KMS-11 (cell line): Measurements from ENCODE around the gene RAB3A.

Source experiments
- H2AFZ ChIP-seq: fragments of 200-600 bp; sonication (generic); 2 replicates; pipeline ENCODE4 v1.6.1; 2016; ENCODE audit warnings: antibody characterized with exemption, mixed run types, low read depth
- H3K27ac ChIP-seq: fragments of 200-600 bp; sonication (generic); 2 replicates; pipeline ENCODE4 v1.6.1; 2016; ENCODE audit warnings: mild to moderate bottlenecking, mixed run types
- H3K27me3 ChIP-seq: fragments of 200-600 bp; sonication (generic); 2 replicates; pipeline ENCODE4 v1.6.1; 2017; ENCODE audit warnings: mild to moderate bottlenecking, low read depth, mixed run types, moderate library complexity; ENCODE audit not compliant: insufficient read depth
- H3K36me3 ChIP-seq: fragments of 200-600 bp; sonication (generic); 2 replicates; pipeline ENCODE4 v1.6.1; 2017; ENCODE audit warnings: mild to moderate bottlenecking, mixed run types; ENCODE audit not compliant: insufficient read depth
- H3K4me1 ChIP-seq: fragments of 200-600 bp; sonication (generic); 2 replicates; pipeline ENCODE4 v1.6.1; 2016; ENCODE audit warnings: mild to moderate bottlenecking, low read depth, mixed run types; ENCODE audit not compliant: poor library complexity, severe bottlenecking
- H3K4me2 ChIP-seq: fragments of 200-600 bp; sonication (generic); 2 replicates; pipeline ENCODE4 v1.7.0; 2016; ENCODE audit warnings: mild to moderate bottlenecking, mixed run types
- H3K4me3 ChIP-seq: fragments of 200-600 bp; sonication (generic); IDR thresholded peaks from 2 replicates; pipeline ENCODE4 v1.6.1; 2017; ENCODE audit warnings: low read depth, low read length, mixed read lengths; ENCODE audit not compliant: insufficient read depth
- H3K79me2 ChIP-seq: fragments of 200-600 bp; sonication (generic); 2 replicates; pipeline ENCODE4 v1.6.1; 2016; ENCODE audit warnings: low read depth, mixed run types; ENCODE audit not compliant: insufficient read depth
- H3K9ac ChIP-seq: fragments of 200-600 bp; sonication (generic); 2 replicates; pipeline ENCODE4 v1.6.1; 2016; ENCODE audit warnings: mild to moderate bottlenecking, mixed run types
- H4K20me1 ChIP-seq: fragments of 200-600 bp; sonication (generic); 2 replicates; pipeline ENCODE4 v1.6.1; 2016; ENCODE audit warnings: mild to moderate bottlenecking, mixed run types; ENCODE audit not compliant: insufficient read depth
- CTCF ChIP-seq: fragments of 200-600 bp; sonication (generic); conservative IDR thresholded peaks from 2 replicates; pipeline ENCODE4 v1.6.1; 2017; ENCODE audit warnings: low read depth, mild to moderate bottlenecking, antibody characterized with exemption, low read length, moderate library complexity, mixed read lengths

RAB3A gene

DNA sequence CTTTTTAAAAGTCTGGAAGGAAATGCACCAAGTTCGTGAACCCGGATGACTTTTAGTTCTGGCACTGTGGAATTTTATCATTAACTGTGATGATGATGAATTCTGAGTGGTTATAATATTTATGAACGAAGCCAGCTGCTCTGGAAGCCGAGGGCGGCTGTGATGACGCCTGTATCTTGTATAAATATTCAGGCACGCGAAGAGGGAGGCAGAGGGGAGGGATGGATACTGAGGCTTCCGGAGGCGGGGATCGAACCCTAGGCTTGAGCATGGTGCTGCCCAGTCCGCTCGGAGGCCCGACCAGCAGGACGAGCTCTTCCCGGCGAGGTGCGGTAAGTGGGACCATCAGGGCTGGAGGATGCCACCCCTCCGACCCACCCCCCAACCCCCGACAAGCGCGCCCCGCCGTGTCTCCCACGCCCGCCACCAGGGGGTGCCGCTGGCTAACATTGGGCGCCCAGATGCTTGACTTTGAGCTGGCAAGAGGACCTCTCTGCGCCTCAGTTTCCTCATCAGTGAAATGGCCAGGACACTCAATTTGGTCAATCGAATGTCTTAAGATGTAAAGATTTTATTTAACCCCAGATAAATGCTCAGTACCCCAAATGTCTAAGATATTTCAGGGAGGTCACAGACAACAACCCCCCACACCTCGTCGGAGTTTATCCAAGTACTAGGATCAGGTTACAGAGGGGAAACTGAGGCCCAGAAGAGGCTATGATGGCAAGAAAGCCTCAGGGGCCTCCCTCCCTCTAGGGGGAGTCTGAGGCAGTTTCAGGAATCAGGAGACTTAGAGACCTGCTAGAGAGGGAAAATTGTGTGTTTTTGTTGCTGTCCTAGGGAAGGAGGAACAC lies 4.5 kb upstream of the RAB3A start:
- peaks cover 8% of the 10 kb centered on the region for H3K4me1 ChIP-seq

DNA sequence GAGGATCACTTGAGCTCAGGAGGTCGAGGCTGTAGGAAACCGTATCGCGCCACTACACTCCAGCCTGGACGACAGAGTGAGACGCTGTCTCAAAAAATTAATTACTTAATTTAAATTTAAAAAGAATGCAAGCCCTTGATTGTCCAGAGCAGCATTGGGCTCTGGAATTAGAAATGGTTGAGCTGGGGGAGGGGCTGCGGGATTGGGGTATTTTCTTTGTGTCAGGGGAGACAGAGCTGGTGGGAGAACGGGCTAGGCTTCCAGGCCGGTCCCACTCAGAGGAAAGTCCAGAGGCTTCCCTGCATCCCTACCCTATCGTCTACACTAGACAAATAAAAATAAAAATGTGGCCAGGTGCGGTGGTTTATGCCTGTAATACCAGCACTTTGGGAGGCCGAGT lies 2.2 kb upstream of the RAB3A start:
- no peak for TF ChIP-seq CTCF
- Histone ChIP-seq H3K36me3 (no peaks in the 10 kb centered on the region), H3K79me2 (no peaks in the 10 kb centered on the region; the same call in 1 of the 2 replicates), H3K4me3 (no peak overlapping the region), H3K27me3 (peaks cover 38% of the 10 kb centered on the region), H3K4me2 (no peak overlapping the region), H3K9ac (no peak overlapping the region), H3K4me1 (peaks cover 8% of the 10 kb centered on the region), H2AFZ (no peak overlapping the region), H3K27ac (no peak overlapping the region), H4K20me1 (no peaks in the 10 kb centered on the region)

More for the DNA sequence above, 4.5 kb upstream of the RAB3A start:
- TF ChIP-seq CTCF: peak; percentile 57
- no peak overlapping the region for H3K9ac ChIP-seq
- no peaks in the 10 kb centered on the region for H4K20me1 ChIP-seq
- no peaks in the 10 kb centered on the region for H3K36me3 ChIP-seq
- H3K27me3 ChIP-seq: peaks cover 61% of the 10 kb centered on the region
- no peak overlapping the region for H3K27ac ChIP-seq
- no peaks in the 10 kb centered on the region; the same call in 1 of the 2 replicates for H3K79me2 ChIP-seq
- H3K4me2 ChIP-seq: no peak overlapping the region
- no peak overlapping the region for H2AFZ ChIP-seq
- H3K4me3 ChIP-seq: no peak overlapping the region

- Histone ChIP-seq H3K27ac (peak overlapping the region; percentile 51), H3K4me1 (peaks cover 8% of the 10 kb centered on the region), H3K79me2 (no peaks in the 10 kb centered on the region; the same call in 1 of the 2 replicates), H3K36me3 (no peaks in the 10 kb centered on the region), H3K4me2 (peak overlapping the region; percentile 90), H4K20me1 (no peaks in the 10 kb centered on the region), H3K4me3 (no peak overlapping the region), H2AFZ (peak overlapping the region; percentile 77), H3K9ac (peak overlapping the region; percentile 55; the same call in 1 of the 2 replicates), H3K27me3 (peaks cover 32% of the 10 kb centered on the region)
- TF ChIP-seq CTCF: no peak
These were observed 1.5 kb upstream of the RAB3A start for GRCh38 chr19:18205200-18205892.

DNA sequence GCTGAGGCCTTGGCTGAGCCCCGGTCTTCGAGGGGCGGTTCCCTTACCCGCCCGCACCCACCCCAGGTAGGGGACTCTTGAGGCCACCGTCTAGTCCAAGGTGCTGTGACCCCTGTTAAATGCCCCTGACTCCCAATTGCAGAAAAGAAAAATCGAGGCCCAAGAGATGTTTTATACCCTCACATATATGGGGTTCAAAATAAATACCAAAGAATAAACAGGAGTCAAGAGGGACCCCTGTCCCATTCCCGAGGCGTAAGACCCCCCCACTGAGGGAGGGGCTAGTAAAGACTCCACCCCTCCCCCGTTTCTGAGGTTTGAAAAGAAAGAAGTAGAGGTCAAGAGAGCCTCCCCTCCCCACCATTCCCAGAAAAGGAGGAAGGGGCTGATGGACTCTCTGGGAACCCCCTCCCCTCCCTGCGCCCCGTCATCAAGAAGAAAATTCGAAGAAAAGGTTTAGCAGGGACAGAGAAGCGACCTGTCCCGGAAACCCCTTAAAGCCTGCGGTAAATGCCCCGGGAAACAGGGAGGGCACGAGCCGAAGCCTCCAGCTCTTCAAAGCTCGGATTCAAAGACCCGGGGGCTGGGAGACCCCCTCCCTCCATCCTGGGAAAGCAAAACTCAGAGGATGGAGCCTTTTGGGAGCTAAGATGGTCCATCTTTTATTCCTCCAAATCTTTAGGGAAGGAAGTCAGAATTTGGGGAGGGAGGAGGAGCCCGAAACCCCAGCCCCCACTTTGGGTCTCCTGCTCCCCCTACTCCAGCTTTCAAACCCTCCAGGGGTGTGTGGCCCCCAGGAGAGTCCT lies 755 bp upstream of the RAB3A start:
- H3K4me1 ChIP-seq: peaks cover 8% of the 10 kb centered on the region
- no peak overlapping the region for H3K4me3 ChIP-seq
- H2AFZ ChIP-seq: peak overlapping the region; percentile 77
- no peak for TF ChIP-seq CTCF
- peak overlapping the region; percentile 55; the same call in 1 of the 2 replicates for H3K9ac ChIP-seq
- H3K36me3 ChIP-seq: no peaks in the 10 kb centered on the region
- H3K4me2 ChIP-seq: peak overlapping the region; percentile 90
- H3K27me3 ChIP-seq: peaks cover 27% of the 10 kb centered on the region
- no peaks in the 10 kb centered on the region; the same call in 1 of the 2 replicates for H3K79me2 ChIP-seq
- peak overlapping the region; percentile 51 for H3K27ac ChIP-seq
- H4K20me1 ChIP-seq: no peaks in the 10 kb centered on the region
